ENCODE data around the gene SLC22A17.

DNA sequence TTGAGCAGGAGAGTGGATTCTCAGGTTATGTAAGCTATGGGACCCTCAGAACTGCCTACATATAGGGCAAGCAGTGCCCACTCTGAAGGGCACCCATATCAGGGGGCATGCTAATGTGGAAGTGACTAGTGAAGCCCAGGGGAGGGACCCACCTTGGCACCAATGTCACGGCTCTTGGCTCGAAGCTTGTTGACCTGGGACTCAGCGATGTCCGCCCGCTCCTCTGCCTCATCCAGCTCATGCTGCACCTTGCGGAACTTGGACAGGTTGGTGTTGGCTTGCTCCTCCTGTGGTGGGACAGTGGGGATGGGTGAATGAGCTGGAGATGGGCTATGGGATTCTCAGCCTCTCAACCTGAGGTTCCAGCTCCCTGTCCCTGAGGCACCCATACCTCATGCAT, 29.6 kb upstream of the SLC22A17 start:
- TF ChIP-seq CTCF (IDR thresholded peaks at IDR 0.05; ENCODE audit: poor library complexity, severe bottlenecking) (no peak), EZH2 (IDR thresholded peaks at IDR 0.05; ENCODE audit: borderline replicate concordance, insufficient read depth, low read length, poor library complexity, severe bottlenecking) (no peak), EP300 (conservative IDR thresholded peaks at IDR 0.05; ENCODE audit: poor library complexity, severe bottlenecking) (no peak), REST (IDR thresholded peaks at IDR 0.05; ENCODE audit: borderline replicate concordance) (no peak), POLR2AphosphoS5 (IDR thresholded peaks at IDR 0.05) (no peak), RAD21 (conservative IDR thresholded peaks at IDR 0.05) (no peak), MXI1 (conservative IDR thresholded peaks at IDR 0.05; ENCODE audit: poor library complexity, severe bottlenecking) (no peak)
